SJCRH30 (cell line): ENCODE data around the gene ITGA5. TPM values are rescaled to one million over a fixed set of nuclear protein-coding genes. Genes with fewer than 3 reads are reported as not detected.

Experiments
- DNase-seq, 2 experiments: peaks; one replicate each; pipeline ENCODE4 v3.0.0-alpha.2; 2015 to 2020
- H3K27ac ChIP-seq: fragments of 250-450 bp; sonication (Bioruptor Pico); 2 replicates; pipeline ENCODE4 v1.5.1; 2020; ENCODE audit warnings: mild to moderate bottlenecking, moderate library complexity
- H3K27me3 ChIP-seq: fragments of 250-450 bp; sonication (Bioruptor Pico); 2 replicates; pipeline ENCODE4 v1.5.1; 2020; ENCODE audit warnings: mild to moderate bottlenecking, moderate library complexity
- H3K36me3 ChIP-seq: fragments of 250-450 bp; sonication (Bioruptor Pico); 2 replicates; pipeline ENCODE4 v1.5.1; 2020; ENCODE audit warnings: mild to moderate bottlenecking, moderate library complexity
- H3K4me1 ChIP-seq: fragments of 250-450 bp; sonication (Bioruptor Pico); 2 replicates; pipeline ENCODE4 v1.5.1; 2020; ENCODE audit warnings: mild to moderate bottlenecking, moderate library complexity
- H3K4me3 ChIP-seq: fragments of 250-450 bp; sonication (Bioruptor Pico); 2 replicates; pipeline ENCODE4 v1.5.1; 2020; ENCODE audit warnings: mild to moderate bottlenecking, moderate library complexity
- H3K9me3 ChIP-seq: fragments of 250-450 bp; sonication (Bioruptor Pico); replicated peaks from 2 replicates; pipeline ENCODE4 v1.5.1; 2020; ENCODE audit warnings: mild to moderate bottlenecking, moderate library complexity
- total RNA-seq: library from RNA; depleted of rRNA; stranded (reverse); fragments of >200 nt; shearing (Covaris generic); gene quantifications from 2 replicates; pipeline ENCODE4 v1.2.3, GENCODE V29; 2014

The ITGA5 gene
- total RNA-seq, 1 experiment from 2014 or later: 38.1 TPM

DNA sequence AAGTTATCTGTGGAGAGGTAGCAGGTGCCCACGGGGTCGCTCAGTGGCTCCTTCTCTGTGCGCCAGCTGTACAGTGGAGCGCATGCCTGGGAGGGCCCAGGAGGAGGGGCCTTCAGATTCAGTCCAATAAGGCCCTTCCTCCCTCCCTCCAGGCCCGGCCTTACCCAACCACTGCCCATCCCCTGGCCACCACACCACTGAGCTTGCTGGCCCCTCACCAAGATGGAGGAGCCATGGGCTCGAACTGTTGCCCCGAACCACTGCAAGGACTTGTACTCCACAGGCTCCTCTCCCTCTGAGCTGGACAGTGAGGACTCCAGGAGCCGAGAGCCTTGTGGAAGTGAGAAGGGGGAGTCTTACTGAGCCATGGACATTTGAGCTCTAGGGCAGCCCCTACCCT, 9.8 kb downstream of the ITGA5 start:
- peaks cover 4% of the 10 kb centered on the region; the same call in 1 of the 2 replicates for H3K4me1 ChIP-seq
- DNase-seq: no peak
- H3K9me3 ChIP-seq: no peaks in the 10 kb centered on the region
- no peak overlapping the region for H3K27ac ChIP-seq
- H3K27me3 ChIP-seq: no peaks in the 10 kb centered on the region
- no peak overlapping the region for H3K4me3 ChIP-seq
- H3K36me3 ChIP-seq: peaks cover 18% of the 10 kb centered on the region

DNA sequence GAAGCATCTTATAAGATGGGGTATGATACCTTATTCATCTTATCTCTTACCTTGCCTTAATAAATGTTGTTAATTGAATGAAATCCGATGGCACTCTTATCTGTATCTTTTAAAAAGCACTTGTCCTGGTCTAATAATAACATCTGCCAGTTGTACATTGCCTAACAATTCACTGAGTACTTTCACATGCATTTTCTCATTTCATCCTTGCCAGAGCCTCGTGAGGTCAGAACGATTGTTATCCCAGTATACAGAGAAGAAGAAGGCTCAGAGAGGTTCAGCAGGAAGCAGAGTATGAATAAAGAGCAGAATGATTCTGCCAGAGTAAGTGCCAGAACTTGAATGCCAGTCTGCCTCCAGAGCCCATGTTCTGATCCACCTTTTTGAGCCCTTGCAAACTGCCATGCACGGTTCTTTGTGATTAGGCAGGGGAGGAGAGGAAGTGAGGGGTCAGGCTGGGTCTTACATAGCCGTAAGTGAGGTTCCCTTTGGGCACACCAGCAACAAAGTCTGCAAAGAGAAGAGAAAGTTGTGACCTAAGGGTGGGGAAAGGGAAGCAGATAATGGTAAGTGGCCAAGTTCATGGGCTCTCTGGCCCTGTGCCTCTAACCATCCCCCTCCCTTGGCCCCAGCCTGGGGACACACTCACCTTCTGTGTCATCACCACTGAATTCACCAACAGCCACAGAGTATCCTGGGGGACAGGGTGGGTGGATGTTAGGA, 11.7 kb downstream of the ITGA5 start:
- no peak for DNase-seq
- Histone ChIP-seq H3K9me3 (no peaks in the 10 kb centered on the region), H3K4me3 (no peak overlapping the region), H3K36me3 (peaks cover 33% of the 10 kb centered on the region), H3K27me3 (no peaks in the 10 kb centered on the region), H3K27ac (no peak overlapping the region), H3K4me1 (peaks cover 3% of the 10 kb centered on the region; the same call in 1 of the 2 replicates)

DNA sequence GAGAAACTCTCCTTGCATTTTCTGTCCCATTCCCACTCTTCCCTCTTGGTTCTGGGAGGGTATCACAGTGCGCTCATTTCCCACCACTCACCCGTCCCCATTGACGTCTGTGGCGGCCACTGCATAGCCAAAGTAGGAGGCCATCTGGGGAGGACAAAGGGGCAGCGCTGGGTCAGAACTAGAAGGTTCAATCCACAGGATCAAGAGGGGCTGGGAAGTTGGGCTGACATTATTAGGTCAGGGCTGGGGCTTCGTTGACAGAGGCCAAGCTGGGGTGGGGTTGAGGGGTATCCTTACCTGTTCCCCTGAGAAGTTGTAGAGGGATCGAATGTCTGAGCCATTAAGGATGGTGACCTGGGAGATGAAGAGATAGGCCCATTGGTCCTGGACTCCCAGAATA, 13.5 kb downstream of the ITGA5 start:
- peaks cover 36% of the 10 kb centered on the region for H3K36me3 ChIP-seq
- H3K27ac ChIP-seq: no peak overlapping the region
- no peaks in the 10 kb centered on the region for H3K9me3 ChIP-seq
- no peak for DNase-seq
- H3K4me1 ChIP-seq: no peaks in the 10 kb centered on the region
- H3K27me3 ChIP-seq: no peaks in the 10 kb centered on the region
- H3K4me3 ChIP-seq: no peak overlapping the region

DNA sequence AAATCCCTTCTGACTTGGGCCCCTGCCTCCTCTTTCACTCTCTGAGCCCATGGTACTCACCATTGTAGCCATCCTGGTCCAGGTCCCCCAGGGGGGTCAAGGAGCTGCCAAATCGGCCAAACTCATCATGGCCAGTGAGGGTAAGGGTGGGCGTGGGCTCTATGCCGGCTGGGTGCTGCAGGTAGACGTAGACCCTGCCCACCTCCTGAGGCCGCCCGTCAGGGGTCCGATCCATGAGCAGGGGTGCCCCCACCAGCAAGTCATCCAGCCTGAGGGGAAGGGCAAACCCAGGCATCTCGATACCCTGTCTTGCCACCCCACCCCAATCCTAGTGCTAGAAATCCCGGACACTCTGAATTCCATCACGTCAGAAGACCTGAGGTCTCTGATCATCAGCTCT, 14.0 kb downstream of the ITGA5 start:
- Histone ChIP-seq H3K36me3 (peaks cover 40% of the 10 kb centered on the region), H3K4me3 (no peak overlapping the region), H3K27ac (no peak overlapping the region), H3K4me1 (no peaks in the 10 kb centered on the region), H3K9me3 (no peaks in the 10 kb centered on the region), H3K27me3 (no peaks in the 10 kb centered on the region)
- no peak for DNase-seq

DNA sequence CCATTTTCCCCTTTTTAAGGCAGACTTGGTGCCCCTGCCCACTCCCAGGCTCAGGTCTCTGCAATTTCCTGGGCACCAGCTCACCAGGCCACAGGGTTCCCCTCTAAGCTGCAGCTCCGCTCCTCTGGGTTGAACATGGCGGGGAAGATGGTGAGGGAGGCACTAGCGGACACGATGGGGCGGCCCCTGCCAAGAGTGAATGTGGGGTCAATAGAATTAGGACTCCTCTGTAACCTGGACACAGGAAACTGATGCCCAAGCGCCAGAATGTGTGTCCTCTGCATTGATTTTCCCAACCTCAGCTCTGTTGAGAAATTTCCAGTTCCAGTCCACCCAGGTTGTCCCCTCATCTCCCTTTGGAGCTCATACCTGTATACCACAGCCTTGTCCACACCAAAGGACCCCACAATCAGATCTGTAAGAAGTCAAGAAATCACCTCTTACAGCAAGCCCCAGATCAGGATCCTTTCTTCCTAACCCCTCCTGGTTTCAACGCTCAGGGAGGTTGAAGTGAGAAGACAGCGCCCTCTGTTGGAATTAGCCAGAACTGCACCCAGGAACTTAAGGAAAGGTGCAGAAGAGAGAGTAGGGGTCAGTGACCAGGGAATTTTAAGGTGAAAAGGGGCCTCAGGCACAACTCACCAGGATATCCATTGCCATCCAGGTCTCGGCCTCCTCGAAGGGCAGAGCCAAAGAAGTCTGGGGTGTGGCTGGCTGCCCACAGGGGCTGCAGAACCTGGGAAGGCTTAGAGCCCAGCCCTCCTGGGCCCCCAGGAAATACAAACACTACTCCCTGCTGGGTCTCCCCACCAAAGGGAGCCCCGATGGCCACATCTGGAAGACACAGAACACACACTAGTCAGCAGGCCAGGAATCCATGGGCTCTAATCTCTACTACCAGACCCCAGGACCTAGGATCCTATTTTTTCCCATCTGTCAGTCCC, 14.7 kb downstream of the ITGA5 start:
- Histone ChIP-seq H3K36me3 (peaks cover 40% of the 10 kb centered on the region), H3K4me3 (no peak overlapping the region), H3K9me3 (no peaks in the 10 kb centered on the region), H3K27ac (no peak overlapping the region), H3K27me3 (no peaks in the 10 kb centered on the region), H3K4me1 (no peaks in the 10 kb centered on the region)
- DNase-seq: peak; percentile 44 to 76

DNA sequence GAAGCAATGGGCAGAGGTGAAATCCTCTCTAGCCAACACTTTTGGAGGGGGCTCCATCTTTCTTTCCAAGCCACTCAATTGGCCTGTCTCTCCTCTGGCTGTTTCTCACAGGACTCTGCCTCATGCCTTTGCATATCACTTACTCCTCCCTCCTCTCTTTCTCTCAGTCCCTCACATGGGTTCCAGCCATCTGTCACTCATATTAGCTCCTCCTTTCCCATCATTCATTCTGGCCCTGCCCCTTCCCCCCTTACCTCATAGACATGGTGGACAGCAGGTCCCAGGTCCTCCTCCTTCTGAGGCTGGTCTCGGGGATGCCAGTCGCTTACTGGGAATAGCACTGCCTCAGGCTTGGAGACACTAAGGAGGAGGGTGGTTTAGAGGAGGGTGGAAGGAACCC, 17.9 kb downstream of the ITGA5 start:
- H3K27ac ChIP-seq: no peak overlapping the region

DNA sequence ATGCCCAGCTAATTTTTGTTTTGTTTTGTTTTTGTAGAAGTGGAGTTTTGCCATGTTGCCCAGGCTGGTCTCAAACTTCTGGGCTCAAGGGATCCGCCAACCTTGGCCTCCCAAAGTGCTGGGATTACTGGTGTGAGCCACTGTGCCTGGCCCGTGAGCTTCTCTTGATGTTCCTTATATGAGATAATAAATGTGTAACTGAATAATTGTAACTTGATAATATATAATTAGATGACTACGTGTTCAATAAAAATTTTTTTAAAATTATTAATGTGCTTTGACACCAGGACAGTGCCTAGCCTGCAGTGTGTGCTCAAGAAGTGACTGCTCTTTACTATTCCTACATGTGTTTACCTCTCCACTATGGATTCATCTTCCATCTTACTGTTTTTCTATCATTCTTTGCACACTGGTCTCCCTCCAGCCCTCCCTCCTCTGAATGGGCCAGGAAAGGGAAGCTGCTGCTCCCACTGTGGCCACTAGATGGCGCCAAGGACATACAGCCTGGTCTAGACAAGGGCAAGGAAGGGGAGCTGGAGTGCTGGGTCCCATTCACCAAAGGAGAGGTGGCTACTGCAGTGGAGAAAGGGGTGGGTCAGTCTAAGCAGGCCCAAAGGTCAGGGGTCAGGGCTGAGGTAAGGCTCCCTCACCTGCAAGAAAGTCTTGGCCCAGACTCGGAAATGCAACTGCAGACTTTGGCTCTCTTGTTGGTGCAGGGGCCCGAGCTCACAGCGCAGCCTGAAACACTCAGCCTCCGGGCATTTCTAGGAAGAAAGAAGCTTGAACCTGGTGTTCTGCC, 19.9 kb downstream of the ITGA5 start:
- no peak overlapping the region for H3K27ac ChIP-seq
- peaks cover 55% of the 10 kb centered on the region for H3K36me3 ChIP-seq
- no peaks in the 10 kb centered on the region for H3K27me3 ChIP-seq
- DNase-seq: peak; percentile 75 to 92
- peaks cover 5% of the 10 kb centered on the region for H3K4me1 ChIP-seq
- H3K9me3 ChIP-seq: no peaks in the 10 kb centered on the region
- no peak overlapping the region for H3K4me3 ChIP-seq

More for the DNA sequence above, 17.9 kb downstream of the ITGA5 start:
- no peaks in the 10 kb centered on the region for H3K9me3 ChIP-seq
- peaks cover 49% of the 10 kb centered on the region for H3K36me3 ChIP-seq
- H3K27me3 ChIP-seq: no peaks in the 10 kb centered on the region
- no peak for DNase-seq
- no peak overlapping the region for H3K4me3 ChIP-seq
- H3K4me1 ChIP-seq: no peaks in the 10 kb centered on the region

DNA sequence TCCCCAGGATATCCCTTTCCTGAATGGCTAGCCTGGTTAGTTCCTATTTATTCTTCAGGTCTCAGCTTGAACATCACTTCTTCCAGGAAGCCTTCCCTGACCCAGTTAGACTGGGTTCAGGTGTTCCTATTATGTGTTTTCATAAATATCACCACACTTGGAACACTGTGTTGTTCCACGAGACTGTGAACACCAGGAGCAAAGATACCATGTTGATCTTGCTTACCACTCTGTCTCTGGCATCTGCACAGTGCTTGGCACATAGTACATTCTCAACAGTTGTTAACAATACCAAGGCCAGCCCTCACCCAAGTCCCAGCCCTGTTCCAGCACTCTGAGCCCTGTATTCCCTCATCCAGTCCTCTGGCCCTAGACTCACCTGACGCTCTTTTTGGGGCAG, 20.8 kb downstream of the ITGA5 start:
- H3K4me1 ChIP-seq: peaks cover 15% of the 10 kb centered on the region
- H3K9me3 ChIP-seq: no peaks in the 10 kb centered on the region
- no peak overlapping the region for H3K27ac ChIP-seq
- no peak for DNase-seq
- no peak overlapping the region for H3K4me3 ChIP-seq
- peaks cover 46% of the 10 kb centered on the region for H3K36me3 ChIP-seq
- H3K27me3 ChIP-seq: no peaks in the 10 kb centered on the region

DNA sequence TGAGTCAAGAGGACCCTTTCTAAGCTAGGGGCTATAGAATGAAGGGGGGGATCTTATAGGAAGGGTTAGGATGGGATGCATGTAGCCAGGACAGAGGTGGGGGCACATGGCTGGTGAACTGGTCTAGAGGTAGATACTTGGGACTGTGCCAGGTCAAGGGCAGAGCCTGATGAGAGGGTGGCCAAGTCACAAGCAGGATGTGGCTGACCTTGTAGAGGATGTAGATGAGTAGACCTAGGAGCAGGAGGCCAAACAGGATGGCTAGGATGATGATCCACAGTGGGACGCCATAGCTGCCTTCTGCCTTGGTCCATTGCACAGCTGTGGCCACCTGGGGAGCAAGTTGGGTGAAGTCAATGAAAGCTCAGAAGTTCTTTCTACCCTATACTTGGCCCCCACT, 21.9 kb downstream of the ITGA5 start:
- Histone ChIP-seq H3K27me3 (no peaks in the 10 kb centered on the region), H3K4me3 (no peak overlapping the region), H3K4me1 (peaks cover 20% of the 10 kb centered on the region), H3K27ac (no peak overlapping the region), H3K36me3 (peaks cover 42% of the 10 kb centered on the region), H3K9me3 (no peaks in the 10 kb centered on the region)
- DNase-seq: no peak

DNA sequence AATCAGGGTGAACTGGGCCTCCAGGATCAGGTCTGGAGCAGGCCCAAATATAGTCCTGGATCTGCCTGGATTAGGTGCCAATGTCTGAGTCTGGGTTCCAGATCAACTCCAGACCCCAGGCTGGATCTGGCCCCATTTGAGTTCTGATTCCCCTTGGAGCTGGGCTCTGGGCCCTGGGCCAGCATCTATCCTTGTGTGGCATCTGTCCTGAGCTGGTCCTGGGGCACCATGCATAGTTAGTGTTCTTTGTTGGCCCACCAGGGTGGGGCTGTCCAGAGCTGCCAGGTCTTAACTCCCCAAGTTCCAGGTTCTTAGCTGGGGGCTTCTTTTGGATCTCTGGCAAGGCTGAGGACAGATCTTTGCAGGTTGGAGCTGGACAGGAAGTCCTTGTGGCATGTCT, 23.5 kb downstream of the ITGA5 start:
- DNase-seq: no peak
- no peak overlapping the region for H3K4me3 ChIP-seq
- H3K27ac ChIP-seq: no peak overlapping the region
- no peaks in the 10 kb centered on the region for H3K9me3 ChIP-seq
- no peaks in the 10 kb centered on the region for H3K27me3 ChIP-seq
- peaks cover 20% of the 10 kb centered on the region for H3K4me1 ChIP-seq
- H3K36me3 ChIP-seq: peaks cover 39% of the 10 kb centered on the region

DNA sequence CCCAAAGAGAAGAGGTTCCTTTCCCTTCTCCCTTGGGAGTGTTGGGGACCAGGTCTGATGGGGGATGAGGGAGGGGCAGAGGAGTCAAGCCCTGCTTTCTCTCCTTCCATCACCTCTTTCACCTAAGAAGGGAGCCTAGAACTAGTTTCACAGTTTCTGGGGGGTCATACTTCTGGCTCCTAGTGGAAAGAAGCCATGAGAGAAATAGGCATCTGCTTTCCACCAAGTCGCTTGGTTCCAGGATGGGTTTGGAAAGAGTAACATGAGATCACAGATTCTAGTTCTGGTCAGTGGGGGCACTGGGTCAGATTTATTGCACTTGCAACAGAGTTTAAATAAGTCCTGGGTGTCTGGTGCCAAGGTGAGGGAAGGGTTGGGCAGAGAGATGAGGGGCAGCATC, 24.1 kb downstream of the ITGA5 start:
- H3K4me1 ChIP-seq: peaks cover 20% of the 10 kb centered on the region
- no peaks in the 10 kb centered on the region for H3K9me3 ChIP-seq
- no peak for DNase-seq
- no peaks in the 10 kb centered on the region for H3K27me3 ChIP-seq
- no peak overlapping the region for H3K4me3 ChIP-seq
- no peak overlapping the region for H3K27ac ChIP-seq
- peaks cover 34% of the 10 kb centered on the region for H3K36me3 ChIP-seq

DNA sequence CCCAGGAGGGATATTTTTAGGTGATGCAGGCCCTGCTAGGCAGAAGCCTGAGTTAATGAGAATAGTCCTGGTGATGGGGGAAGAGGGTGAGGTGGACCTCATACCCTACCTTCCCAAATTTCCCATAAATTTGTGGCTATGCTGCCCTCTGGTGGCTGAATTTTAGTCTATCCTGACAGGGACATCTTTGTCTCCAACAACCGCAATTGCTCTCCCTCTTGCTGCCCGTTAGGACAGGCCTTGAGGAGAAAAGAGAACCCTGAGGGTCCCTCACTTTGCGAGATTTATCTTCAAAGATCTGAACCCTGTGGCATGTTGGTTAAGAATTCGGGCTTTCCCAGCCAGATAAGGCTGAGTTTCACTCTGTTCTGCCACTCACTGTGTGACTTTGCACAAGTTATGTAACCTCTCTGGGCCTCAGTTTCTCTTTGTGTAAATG, 24.8 kb downstream of the ITGA5 start:
- Histone ChIP-seq H3K9me3 (no peaks in the 10 kb centered on the region), H3K4me1 (peaks cover 20% of the 10 kb centered on the region), H3K36me3 (peaks cover 34% of the 10 kb centered on the region), H3K4me3 (no peak overlapping the region), H3K27ac (peak overlapping the region; percentile 69), H3K27me3 (no peaks in the 10 kb centered on the region)
- DNase-seq: peak; percentile 79 to 89

DNA sequence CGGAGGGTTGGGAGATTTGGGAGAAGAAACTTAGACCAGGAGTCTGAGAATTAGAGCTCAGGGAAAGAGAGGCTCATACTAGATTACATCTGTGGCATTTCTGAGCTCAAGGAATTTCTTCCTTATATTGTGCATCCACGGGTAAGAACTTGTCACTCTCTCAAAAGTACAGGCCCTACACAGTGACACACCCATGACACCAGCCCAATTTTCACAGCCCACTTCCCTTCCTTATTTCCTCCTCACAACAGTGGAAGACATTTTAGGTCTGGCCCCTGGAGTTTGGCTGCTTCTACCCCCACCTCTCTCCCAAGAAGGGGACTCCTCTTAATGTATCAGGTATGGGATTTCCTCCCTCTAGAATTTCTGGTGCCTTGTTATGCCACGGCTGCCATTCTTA, 25.3 kb downstream of the ITGA5 start:
- H3K4me1 ChIP-seq: peaks cover 20% of the 10 kb centered on the region
- H3K36me3 ChIP-seq: peaks cover 31% of the 10 kb centered on the region
- no peaks in the 10 kb centered on the region for H3K27me3 ChIP-seq
- H3K4me3 ChIP-seq: no peak overlapping the region
- no peak for DNase-seq
- no peaks in the 10 kb centered on the region for H3K9me3 ChIP-seq
- peak overlapping the region; percentile 69 for H3K27ac ChIP-seq

DNA sequence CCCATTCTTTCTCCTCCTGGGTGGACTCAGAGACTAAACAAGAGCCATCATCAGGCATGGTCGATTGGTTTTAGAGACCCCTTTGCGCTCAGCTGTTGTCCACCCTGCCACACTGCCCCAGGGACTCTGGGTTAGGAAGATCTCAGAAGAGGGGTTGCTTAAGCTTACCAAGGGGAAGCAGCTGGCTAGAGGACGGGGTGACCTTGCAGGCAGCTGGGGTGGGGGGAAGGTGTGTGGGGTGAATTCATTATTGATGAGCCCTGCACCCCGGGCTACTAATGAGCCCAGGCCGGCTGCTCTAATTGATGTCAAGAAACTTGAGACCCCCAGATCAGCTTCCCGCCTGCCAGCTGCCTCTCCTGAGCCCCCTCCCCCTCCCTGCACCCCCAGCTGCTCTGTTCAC, 25.9 kb downstream of the ITGA5 start:
- H3K9me3 ChIP-seq: no peaks in the 10 kb centered on the region
- no peaks in the 10 kb centered on the region for H3K27me3 ChIP-seq
- H3K4me3 ChIP-seq: no peak overlapping the region
- H3K27ac ChIP-seq: peak overlapping the region; percentile 69
- peaks cover 28% of the 10 kb centered on the region for H3K36me3 ChIP-seq
- peak; percentile 70 to 79 for DNase-seq
- peaks cover 23% of the 10 kb centered on the region for H3K4me1 ChIP-seq
